HepG2 (cell line): ENCODE measurements around the gene SRSF6. TPM values are rescaled to one million over a fixed set of nuclear protein-coding genes. Genes with fewer than 3 reads are reported as not detected.

ENCODE experiments used
- AHR ChIP-seq: IDR thresholded peaks from 2 replicates; pipeline ENCODE4 v1.6.1; 2018; ENCODE audit warnings: missing genetic modification reagents, missing compliant biosample characterization
- BCLAF1 ChIP-seq: fragments of 450-650 bp; IDR thresholded peaks from 2 replicates; pipeline ENCODE4 v1.6.1; 2017; ENCODE audit warnings: mild to moderate bottlenecking
- CBX5 ChIP-seq: sonication (generic); formaldehyde crosslinking; IDR thresholded peaks from 2 replicates; pipeline ENCODE4 v1.4.0; 2020; ENCODE audit warnings: missing genetic modification reagents, borderline replicate concordance
- FOSL1 ChIP-seq: sonication (generic); formaldehyde crosslinking; IDR thresholded peaks from 2 replicates; pipeline ENCODE4 v1.9.0; 2021; ENCODE audit warnings: missing genetic modification reagents, borderline replicate concordance
- HNF1A ChIP-seq, 2 experiments: sonication (generic) in 1 of 2; formaldehyde crosslinking in 1 of 2; IDR thresholded peaks; 2 replicates each; pipeline versions ENCODE4 v1.4.0 to v1.6.1; 2016 to 2020; ENCODE audit warnings: borderline replicate concordance in 1 of 2, low read depth in 1 of 2, mild to moderate bottlenecking in 1 of 2, missing genetic modification reagents in 1 of 2
- REL ChIP-seq: sonication (generic); formaldehyde crosslinking; conservative IDR thresholded peaks from 2 replicates; pipeline ENCODE4 v1.8.0; 2022; ENCODE audit warnings: mild to moderate bottlenecking, missing genetic modification reagents, moderate library complexity
- RXRB ChIP-seq: IDR thresholded peaks from 2 replicates; pipeline ENCODE4 v1.6.1; 2016; ENCODE audit warnings: borderline replicate concordance, missing genetic modification reagents, missing compliant biosample characterization
- TBP ChIP-seq: sonication (generic); formaldehyde crosslinking; IDR thresholded peaks from 2 replicates; pipeline ENCODE4 v1.5.0; 2020; ENCODE audit warnings: missing genetic modification reagents
- ZBTB4 ChIP-seq: sonication (generic); formaldehyde crosslinking; IDR thresholded peaks from 2 replicates; pipeline ENCODE4 v1.4.0; 2020; ENCODE audit warnings: missing genetic modification reagents, mild to moderate bottlenecking, borderline replicate concordance
- ZBTB44 ChIP-seq: sonication (generic); formaldehyde crosslinking; IDR thresholded peaks from 2 replicates; pipeline ENCODE4 v1.4.0; 2020; ENCODE audit warnings: missing genetic modification reagents
- ZNF225 ChIP-seq: sonication (generic); formaldehyde crosslinking; IDR thresholded peaks from 2 replicates; pipeline ENCODE4 v1.4.0; 2020; ENCODE audit warnings: mild to moderate bottlenecking, missing genetic modification reagents
- ZNF335 ChIP-seq: sonication (generic); formaldehyde crosslinking; IDR thresholded peaks from 2 replicates; pipeline ENCODE4 v1.4.0; 2020; ENCODE audit warnings: missing genetic modification reagents
- ZNF354B ChIP-seq: sonication (generic); formaldehyde crosslinking; IDR thresholded peaks from 2 replicates; pipeline ENCODE4 v1.8.0; 2022; ENCODE audit warnings: mild to moderate bottlenecking, missing genetic modification reagents
- ZNF850 ChIP-seq: sonication (generic); formaldehyde crosslinking; conservative IDR thresholded peaks from 2 replicates; pipeline ENCODE4 v1.9.0; 2021; ENCODE audit warnings: mild to moderate bottlenecking, missing genetic modification reagents
- polyA plus RNA-seq, 8 experiments: library from polyadenylated mRNA; depleted of rRNA in 3 of 8; stranded (reverse) in 7 of 8; unstranded in 1 of 8; fragments of >200 nt; fragmentation: Illumina TruSeq in 4 of 8; extraction: Trizol in 4 of 8; gene quantifications; 2 replicates each; pipeline versions ENCODE4 v1.2.1 to v1.2.3, GENCODE V29; 2011 to 2016; ENCODE audit warnings: low read depth in 4 of 8, missing spikeins in 1 of 8, mixed read lengths in 1 of 8; ENCODE audit not compliant: insufficient read depth in 1 of 8
- total RNA-seq, 5 experiments: library from RNA; depleted of rRNA; stranded (reverse); fragments of >200 nt; fragmentation: Illumina TruSeq; extraction: Trizol; gene quantifications; 2 replicates each; pipeline ENCODE4 v1.2.3, GENCODE V29; 2016; ENCODE audit warnings: low read depth in 1 of 5

Gene SRSF6
- total and polyA plus RNA-seq, 2 of the 13 experiments (the other 11 are each of a cell fraction or from before 2014, with no cell fraction given): 156 to 194 TPM

GRCh38 chr20:43456809-43457639, 672 bp upstream of the SRSF6 start (continued):
- TF ChIP-seq ZBTB4 (peak; percentile 53), FOSL1 (CRISPR knock-in tag) (0 out of 2 replicates have a peak, but pooled peaks have one; percentile 16), REL (CRISPR knock-in tag) (0 out of 2 replicates have a peak, but pooled peaks have one; percentile 21), ZNF850 (CRISPR knock-in tag) (no peak), AHR (CRISPR knock-in tag) (peak; percentile 48), ZNF335 (CRISPR knock-in tag) (no peak), ZNF225 (CRISPR knock-in tag) (no peak), RXRB (no peak), BCLAF1 (no peak), CBX5 (CRISPR knock-in tag) (peak; percentile 15; the same call in 1 of the 2 replicates), ZBTB44 (no peak), HNF1A (IDR thresholded peaks at IDR 0.05; ENCODE audit: low read depth) (0 out of 2 replicates have a peak, but pooled peaks have one; percentile 20), HNF1A (CRISPR knock-in tag; IDR thresholded peaks at IDR 0.05; ENCODE audit: borderline replicate concordance) (no peak), TBP (CRISPR knock-in tag) (peak; percentile 91), ZNF354B (CRISPR knock-in tag) (0 out of 2 replicates have a peak, but pooled peaks have one; percentile 69)
